Measurements from ENCODE around the gene TMEM255B.
"Not testable (repeated sequence)": the region's sequence is repeated elsewhere in the genome, so short reads cannot be mapped to it uniquely, and the experiment has no call there.

TMEM255B gene

GRCh38 chr13:113734099-113734825, 24.8 kb upstream of the TMEM255B start:
- DNase-seq (ENCODE audit: low read depth in 1 of 2, low spot score in 1 of 2) = no peak

- DNase-seq (ENCODE audit: low read depth in 1 of 2, low spot score in 1 of 2) = no peak
Measured at GRCh38 chr13:113734826-113735125, 24.2 kb upstream of the TMEM255B start.

- DNase-seq (ENCODE audit: low read depth in 1 of 2, low spot score in 1 of 2) = no peak
Measured at GRCh38 chr13:113735194-113735593, 23.8 kb upstream of the TMEM255B start.

- DNase-seq (ENCODE audit: low read depth in 1 of 2, low spot score in 1 of 2) = no peak
Measured at GRCh38 chr13:113735750-113736149, 23.3 kb upstream of the TMEM255B start.

- DNase-seq (ENCODE audit: low read depth in 1 of 2, low spot score in 1 of 2) = no peak
Measured at GRCh38 chr13:113736258-113736731, 22.7 kb upstream of the TMEM255B start.

- DNase-seq (ENCODE audit: low read depth in 1 of 2, low spot score in 1 of 2) = no peak
Measured at GRCh38 chr13:113737803-113738202, 21.2 kb upstream of the TMEM255B start.

GRCh38 chr13:113739527-113740285, 19.3 kb upstream of the TMEM255B start:
- DNase-seq (ENCODE audit: low read depth in 1 of 2, low spot score in 1 of 2) = no peak

GRCh38 chr13:113740286-113740556, 18.8 kb upstream of the TMEM255B start:
- no peak for DNase-seq (ENCODE audit: low read depth in 1 of 2, low spot score in 1 of 2)

GRCh38 chr13:113740661-113741060, 18.4 kb upstream of the TMEM255B start:
- DNase-seq (ENCODE audit: low read depth in 1 of 2, low spot score in 1 of 2) = no peak

- DNase-seq (ENCODE audit: low read depth in 1 of 2, low spot score in 1 of 2) = no peak
Measured at GRCh38 chr13:113741191-113741668, 17.8 kb upstream of the TMEM255B start.

GRCh38 chr13:113742000-113742441, 17.0 kb upstream of the TMEM255B start:
- DNase-seq (ENCODE audit: low read depth in 1 of 2, low spot score in 1 of 2) = no peak

GRCh38 chr13:113742445-113743120, 16.4 kb upstream of the TMEM255B start:
- no peak for DNase-seq (ENCODE audit: low read depth in 1 of 2, low spot score in 1 of 2)

- no peak for DNase-seq (ENCODE audit: low read depth in 1 of 2, low spot score in 1 of 2)
Measured at GRCh38 chr13:113743366-113744195, 15.4 kb upstream of the TMEM255B start.

GRCh38 chr13:113744197-113745000, 14.6 kb upstream of the TMEM255B start:
- DNase-seq (ENCODE audit: low read depth in 1 of 2, low spot score in 1 of 2) = no peak

- DNase-seq (ENCODE audit: low read depth in 1 of 2, low spot score in 1 of 2) = no peak
Measured at GRCh38 chr13:113745059-113745458, 14.0 kb upstream of the TMEM255B start.

- not testable (repeated sequence) for DNase-seq (ENCODE audit: low read depth in 1 of 2, low spot score in 1 of 2)
Measured at GRCh38 chr13:113745500-113746142, 13.4 kb upstream of the TMEM255B start.

- no peak for DNase-seq (ENCODE audit: low read depth in 1 of 2, low spot score in 1 of 2)
Measured at GRCh38 chr13:113746143-113746525, 12.9 kb upstream of the TMEM255B start.

GRCh38 chr13:113746671-113747070, 12.4 kb upstream of the TMEM255B start:
- no peak for DNase-seq (ENCODE audit: low read depth in 1 of 2, low spot score in 1 of 2)

GRCh38 chr13:113747291-113747833, 11.7 kb upstream of the TMEM255B start:
- DNase-seq (ENCODE audit: low read depth in 1 of 2, low spot score in 1 of 2) = no peak
